H1 (cell line): ENCODE measurements around the gene KCTD19. TPM values are rescaled to one million over a fixed set of nuclear protein-coding genes. Genes with fewer than 3 reads are reported as not detected.

Experiments used
- GABPA ChIP-seq: IDR thresholded peaks from 2 replicates; pipeline ENCODE4 v1.6.1; 2011; ENCODE audit warnings: mild to moderate bottlenecking, low read length, moderate library complexity, borderline replicate concordance; ENCODE audit not compliant: insufficient read depth
- SP2 ChIP-seq: IDR thresholded peaks from 2 replicates; pipeline ENCODE4 v1.6.1; 2012; ENCODE audit warnings: mild to moderate bottlenecking, low read length, inconsistent platforms
- polyA plus RNA-seq, 7 experiments: library from polyadenylated mRNA; depleted of rRNA in 3 of 7; stranded (reverse) in 5 of 7; unstranded in 2 of 7; fragments of >200 nt in 5 of 7; fragments of 200-250 nt in 2 of 7; gene quantifications; 1 replicate in 5 of 7; 2 replicates in 1 of 7; 4 replicates in 1 of 7; pipeline versions ENCODE4 v1.2.1 to v1.2.3, GENCODE V29; 2011 to 2013; ENCODE audit warnings: missing spikeins in 2 of 7, mixed read lengths in 2 of 7
- total RNA-seq: library from RNA; stranded (reverse); fragmentation: NEBNext Ultra II Directional; extraction: Animal tissue kit (Norgen Biotek cat#: 25700); gene quantifications from 2 replicates; pipeline ENCODE4 v1.2.1, GENCODE V29; 2021
- TF ChIP-seq, protein P1 (sequence below): fragments of 300-600 bp; sonication (generic); IDR thresholded peaks from 2 replicates; pipeline ENCODE4 v1.7.1; 2012; ENCODE audit warnings: low read length, moderate library complexity, mild to moderate bottlenecking, inconsistent platforms; ENCODE audit not compliant: insufficient replicate concordance

The KCTD19 gene
- total and polyA plus RNA-seq, 2 of the 8 experiments (the other 6 are each of a cell fraction or from before 2014, with no cell fraction given): 0.06 to 0.24 TPM

DNA sequence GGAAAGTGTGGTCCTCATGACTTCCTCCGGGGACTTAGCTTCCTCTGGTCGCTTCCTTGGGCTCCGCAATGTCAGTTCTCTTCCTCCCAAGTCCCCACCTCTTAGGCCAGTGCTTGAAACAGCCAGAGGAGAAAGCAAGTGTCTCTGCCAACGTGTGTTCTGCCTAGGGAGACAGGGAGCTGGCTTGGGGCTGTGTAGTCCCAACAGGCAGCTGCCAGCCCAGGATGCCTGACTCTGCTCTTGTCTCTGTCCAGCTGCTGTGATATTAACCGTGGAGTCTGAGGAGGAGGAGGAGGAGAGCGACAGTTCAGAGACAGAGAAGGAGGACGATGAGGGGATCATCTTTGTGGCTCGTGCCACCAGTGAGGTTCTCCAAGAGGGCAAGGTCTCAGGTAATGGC, 60.7 kb downstream of the KCTD19 start (continued):
- TF ChIP-seq, protein P1, sequence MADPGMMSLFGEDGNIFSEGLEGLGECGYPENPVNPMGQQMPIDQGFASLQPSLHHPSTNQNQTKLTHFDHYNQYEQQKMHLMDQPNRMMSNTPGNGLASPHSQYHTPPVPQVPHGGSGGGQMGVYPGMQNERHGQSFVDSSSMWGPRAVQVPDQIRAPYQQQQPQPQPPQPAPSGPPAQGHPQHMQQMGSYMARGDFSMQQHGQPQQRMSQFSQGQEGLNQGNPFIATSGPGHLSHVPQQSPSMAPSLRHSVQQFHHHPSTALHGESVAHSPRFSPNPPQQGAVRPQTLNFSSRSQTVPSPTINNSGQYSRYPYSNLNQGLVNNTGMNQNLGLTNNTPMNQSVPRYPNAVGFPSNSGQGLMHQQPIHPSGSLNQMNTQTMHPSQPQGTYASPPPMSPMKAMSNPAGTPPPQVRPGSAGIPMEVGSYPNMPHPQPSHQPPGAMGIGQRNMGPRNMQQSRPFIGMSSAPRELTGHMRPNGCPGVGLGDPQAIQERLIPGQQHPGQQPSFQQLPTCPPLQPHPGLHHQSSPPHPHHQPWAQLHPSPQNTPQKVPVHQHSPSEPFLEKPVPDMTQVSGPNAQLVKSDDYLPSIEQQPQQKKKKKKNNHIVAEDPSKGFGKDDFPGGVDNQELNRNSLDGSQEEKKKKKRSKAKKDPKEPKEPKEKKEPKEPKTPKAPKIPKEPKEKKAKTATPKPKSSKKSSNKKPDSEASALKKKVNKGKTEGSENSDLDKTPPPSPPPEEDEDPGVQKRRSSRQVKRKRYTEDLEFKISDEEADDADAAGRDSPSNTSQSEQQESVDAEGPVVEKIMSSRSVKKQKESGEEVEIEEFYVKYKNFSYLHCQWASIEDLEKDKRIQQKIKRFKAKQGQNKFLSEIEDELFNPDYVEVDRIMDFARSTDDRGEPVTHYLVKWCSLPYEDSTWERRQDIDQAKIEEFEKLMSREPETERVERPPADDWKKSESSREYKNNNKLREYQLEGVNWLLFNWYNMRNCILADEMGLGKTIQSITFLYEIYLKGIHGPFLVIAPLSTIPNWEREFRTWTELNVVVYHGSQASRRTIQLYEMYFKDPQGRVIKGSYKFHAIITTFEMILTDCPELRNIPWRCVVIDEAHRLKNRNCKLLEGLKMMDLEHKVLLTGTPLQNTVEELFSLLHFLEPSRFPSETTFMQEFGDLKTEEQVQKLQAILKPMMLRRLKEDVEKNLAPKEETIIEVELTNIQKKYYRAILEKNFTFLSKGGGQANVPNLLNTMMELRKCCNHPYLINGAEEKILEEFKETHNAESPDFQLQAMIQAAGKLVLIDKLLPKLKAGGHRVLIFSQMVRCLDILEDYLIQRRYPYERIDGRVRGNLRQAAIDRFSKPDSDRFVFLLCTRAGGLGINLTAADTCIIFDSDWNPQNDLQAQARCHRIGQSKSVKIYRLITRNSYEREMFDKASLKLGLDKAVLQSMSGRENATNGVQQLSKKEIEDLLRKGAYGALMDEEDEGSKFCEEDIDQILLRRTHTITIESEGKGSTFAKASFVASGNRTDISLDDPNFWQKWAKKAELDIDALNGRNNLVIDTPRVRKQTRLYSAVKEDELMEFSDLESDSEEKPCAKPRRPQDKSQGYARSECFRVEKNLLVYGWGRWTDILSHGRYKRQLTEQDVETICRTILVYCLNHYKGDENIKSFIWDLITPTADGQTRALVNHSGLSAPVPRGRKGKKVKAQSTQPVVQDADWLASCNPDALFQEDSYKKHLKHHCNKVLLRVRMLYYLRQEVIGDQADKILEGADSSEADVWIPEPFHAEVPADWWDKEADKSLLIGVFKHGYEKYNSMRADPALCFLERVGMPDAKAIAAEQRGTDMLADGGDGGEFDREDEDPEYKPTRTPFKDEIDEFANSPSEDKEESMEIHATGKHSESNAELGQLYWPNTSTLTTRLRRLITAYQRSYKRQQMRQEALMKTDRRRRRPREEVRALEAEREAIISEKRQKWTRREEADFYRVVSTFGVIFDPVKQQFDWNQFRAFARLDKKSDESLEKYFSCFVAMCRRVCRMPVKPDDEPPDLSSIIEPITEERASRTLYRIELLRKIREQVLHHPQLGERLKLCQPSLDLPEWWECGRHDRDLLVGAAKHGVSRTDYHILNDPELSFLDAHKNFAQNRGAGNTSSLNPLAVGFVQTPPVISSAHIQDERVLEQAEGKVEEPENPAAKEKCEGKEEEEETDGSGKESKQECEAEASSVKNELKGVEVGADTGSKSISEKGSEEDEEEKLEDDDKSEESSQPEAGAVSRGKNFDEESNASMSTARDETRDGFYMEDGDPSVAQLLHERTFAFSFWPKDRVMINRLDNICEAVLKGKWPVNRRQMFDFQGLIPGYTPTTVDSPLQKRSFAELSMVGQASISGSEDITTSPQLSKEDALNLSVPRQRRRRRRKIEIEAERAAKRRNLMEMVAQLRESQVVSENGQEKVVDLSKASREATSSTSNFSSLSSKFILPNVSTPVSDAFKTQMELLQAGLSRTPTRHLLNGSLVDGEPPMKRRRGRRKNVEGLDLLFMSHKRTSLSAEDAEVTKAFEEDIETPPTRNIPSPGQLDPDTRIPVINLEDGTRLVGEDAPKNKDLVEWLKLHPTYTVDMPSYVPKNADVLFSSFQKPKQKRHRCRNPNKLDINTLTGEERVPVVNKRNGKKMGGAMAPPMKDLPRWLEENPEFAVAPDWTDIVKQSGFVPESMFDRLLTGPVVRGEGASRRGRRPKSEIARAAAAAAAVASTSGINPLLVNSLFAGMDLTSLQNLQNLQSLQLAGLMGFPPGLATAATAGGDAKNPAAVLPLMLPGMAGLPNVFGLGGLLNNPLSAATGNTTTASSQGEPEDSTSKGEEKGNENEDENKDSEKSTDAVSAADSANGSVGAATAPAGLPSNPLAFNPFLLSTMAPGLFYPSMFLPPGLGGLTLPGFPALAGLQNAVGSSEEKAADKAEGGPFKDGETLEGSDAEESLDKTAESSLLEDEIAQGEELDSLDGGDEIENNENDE: no peak
- no peak for TF ChIP-seq SP2
- no peak for TF ChIP-seq GABPA
- TF ChIP-seq, all 59 proteins: peak for 0
